Mucosa of descending colon (tissue), 3 donors: ENCODE results near the gene SLMAP. TPM values are rescaled to one million over a fixed set of nuclear protein-coding genes. Genes with fewer than 3 reads are reported as not detected.
A peak's percentile ranks its signal among the peaks of the same experiment; 100 is the strongest.

ENCODE experiments used
- ATAC-seq: fragments of 200-7000 bp; cut with Tn5 transposase; one replicate; pipeline ENCODE4 v1.9.1; 2020; ENCODE audit warnings: mild to moderate bottlenecking, moderate library complexity
- DNase-seq, 3 donors: peaks; one replicate each; pipeline ENCODE4 v3.0.0-alpha.2; 2020
- H3K36me3 ChIP-seq: fragments of 200-600 bp; one replicate; pipeline ENCODE4 v1.8.0; 2021; ENCODE audit warnings: low read depth, mild to moderate bottlenecking
- H3K4me1 ChIP-seq: fragments of 200-600 bp; one replicate; pipeline ENCODE4 v1.8.0; 2021; ENCODE audit warnings: low read depth, mild to moderate bottlenecking
- H3K4me3 ChIP-seq: fragments of 200-600 bp; one replicate; pipeline ENCODE4 v1.8.0; 2021; ENCODE audit warnings: mild to moderate bottlenecking
- H3K9me3 ChIP-seq: fragments of 200-600 bp; one replicate; pipeline ENCODE4 v1.8.0; 2021; ENCODE audit warnings: mild to moderate bottlenecking
- intact Hi-C, 2 donors: fragments of 100-400 bp; cut with DNase I in 1 of 2; cut with micrococcal nuclease in 1 of 2; formaldehyde crosslinking; loops; one replicate each; pipeline versions ENCODE4 v1.11.0 to v1.11.1; 2022; cut with DNase I, micrococcal nuclease
- total RNA-seq, 3 donors: library from RNA; stranded (reverse); fragmentation: NEBNext Ultra II Directional in 2 of 3; extraction: Animal tissue kit (Norgen Biotek cat#: 25700) in 2 of 3; gene quantifications; one replicate each; pipeline versions ENCODE4 v1.2.1 to v1.2.4, GENCODE V29; 2021 to 2023
- TF ChIP-seq, protein P1 (sequence below): fragments of 200-600 bp; IDR thresholded peaks from one replicate; pipeline ENCODE4 v1.8.0; 2022; ENCODE audit warnings: antibody characterized with exemption, mild to moderate bottlenecking
- donor health status: DM: no; HTN: no; CAD: no; lungs with moderate emphysema.
- donor health status: DM: no; HTN: no; CAD: no.
- donor health status: DM: no; HTN: yes; CAD: no.

SLMAP gene
- total RNA-seq, 3 donors from 2014 or later: 73.8 to 298 (median 83.8) TPM

DNA sequence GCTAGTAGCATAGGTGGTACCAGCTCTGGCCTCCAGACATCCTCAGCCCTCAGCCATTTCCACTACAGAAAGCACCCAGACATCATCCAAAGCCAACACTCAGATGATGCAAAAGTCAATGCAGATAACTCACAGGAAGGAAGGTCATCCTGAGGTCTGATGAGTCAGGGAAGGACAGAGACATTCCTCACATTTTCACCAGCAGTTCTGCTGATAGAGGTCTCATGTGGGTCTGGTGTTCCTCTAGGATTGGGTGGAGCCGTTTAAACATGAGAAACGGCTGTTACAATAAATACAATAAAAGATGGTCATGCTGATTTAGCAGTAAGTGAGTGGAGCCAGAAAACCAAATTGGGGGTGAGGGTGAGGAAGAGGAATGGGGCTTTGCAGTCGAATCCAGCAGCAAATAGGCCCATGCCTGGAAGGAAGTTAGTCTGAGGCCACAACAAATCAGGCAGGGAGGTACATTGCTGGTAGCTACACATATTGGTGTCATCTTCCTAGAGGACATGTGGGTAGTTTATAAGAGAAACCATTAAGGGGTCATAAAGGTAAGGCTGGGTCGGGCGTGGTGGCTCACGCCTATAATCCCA, 218.8 kb downstream of the SLMAP start:
- ATAC-seq (peak; percentile 18), DNase-seq (peak in 1 of 3 donors; percentile 67)
- Histone ChIP-seq H3K4me1 (peaks cover 56% of the 10 kb centered on the region), H3K36me3 (no peaks in the 10 kb centered on the region), H3K9me3 (no peaks in the 10 kb centered on the region), H3K4me3 (no peak overlapping the region)
- intact Hi-C loops: no loop called here
- TF ChIP-seq, protein P1, sequence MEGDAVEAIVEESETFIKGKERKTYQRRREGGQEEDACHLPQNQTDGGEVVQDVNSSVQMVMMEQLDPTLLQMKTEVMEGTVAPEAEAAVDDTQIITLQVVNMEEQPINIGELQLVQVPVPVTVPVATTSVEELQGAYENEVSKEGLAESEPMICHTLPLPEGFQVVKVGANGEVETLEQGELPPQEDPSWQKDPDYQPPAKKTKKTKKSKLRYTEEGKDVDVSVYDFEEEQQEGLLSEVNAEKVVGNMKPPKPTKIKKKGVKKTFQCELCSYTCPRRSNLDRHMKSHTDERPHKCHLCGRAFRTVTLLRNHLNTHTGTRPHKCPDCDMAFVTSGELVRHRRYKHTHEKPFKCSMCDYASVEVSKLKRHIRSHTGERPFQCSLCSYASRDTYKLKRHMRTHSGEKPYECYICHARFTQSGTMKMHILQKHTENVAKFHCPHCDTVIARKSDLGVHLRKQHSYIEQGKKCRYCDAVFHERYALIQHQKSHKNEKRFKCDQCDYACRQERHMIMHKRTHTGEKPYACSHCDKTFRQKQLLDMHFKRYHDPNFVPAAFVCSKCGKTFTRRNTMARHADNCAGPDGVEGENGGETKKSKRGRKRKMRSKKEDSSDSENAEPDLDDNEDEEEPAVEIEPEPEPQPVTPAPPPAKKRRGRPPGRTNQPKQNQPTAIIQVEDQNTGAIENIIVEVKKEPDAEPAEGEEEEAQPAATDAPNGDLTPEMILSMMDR: no peak

DNA sequence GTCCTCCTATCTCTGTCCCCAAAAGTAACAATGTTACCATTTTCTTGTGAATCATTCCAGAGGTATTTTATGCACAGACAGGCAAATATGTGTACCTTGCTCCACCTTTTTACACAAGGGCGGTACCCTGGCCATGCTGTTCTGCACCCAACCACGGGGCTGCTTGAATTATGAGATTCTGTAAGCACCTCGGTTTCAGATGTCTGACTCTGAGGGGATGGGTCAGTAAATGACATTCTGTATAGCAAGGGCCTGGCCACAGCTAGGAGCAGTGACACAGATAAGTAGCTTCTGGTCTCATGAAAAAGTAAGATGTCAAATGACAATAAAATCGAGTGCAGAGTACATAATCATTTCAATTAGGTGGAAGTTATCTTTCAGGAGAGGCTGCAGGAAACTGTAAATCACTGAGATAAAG, 221.7 kb downstream of the SLMAP start:
- ATAC-seq (peak; percentile 80), DNase-seq (peak in 2 of 3 donors; percentile 76 to 80)
- peaks cover 47% of the 10 kb centered on the region for H3K4me1 ChIP-seq

DNA sequence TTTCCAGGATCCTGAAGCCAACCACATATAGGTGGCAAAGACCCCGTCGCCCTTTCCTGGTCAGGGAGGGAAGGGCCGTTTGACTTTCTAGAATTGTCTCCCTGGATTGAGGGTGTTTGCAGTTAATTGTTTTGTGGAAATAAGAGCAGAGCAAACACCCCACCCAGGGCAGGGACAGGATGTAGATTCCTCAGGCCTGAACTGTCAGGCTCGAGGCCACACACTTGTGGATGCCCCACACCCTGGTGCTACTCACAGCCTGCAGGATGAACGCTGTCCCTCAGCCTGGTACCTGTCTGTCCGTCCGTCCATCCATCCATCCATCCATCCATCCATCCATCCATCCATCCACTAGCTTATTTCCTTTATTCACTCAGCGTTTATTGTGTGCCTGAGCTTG, 222.2 kb downstream of the SLMAP start:
- peak; percentile 74 for ATAC-seq
- DNase-seq: peak in 2 of 3 donors; percentile 68 to 82
- TF ChIP-seq, protein P1: no peak

More for the DNA sequence above, 221.7 kb downstream of the SLMAP start:
- H3K4me3 ChIP-seq: no peak overlapping the region
- no peaks in the 10 kb centered on the region for H3K36me3 ChIP-seq
- intact Hi-C loops: no loop called here
- TF ChIP-seq, protein P1: no peak
- no peaks in the 10 kb centered on the region for H3K9me3 ChIP-seq

More for the DNA sequence above, 222.2 kb downstream of the SLMAP start:
- no peak overlapping the region for H3K4me3 ChIP-seq
- H3K4me1 ChIP-seq: peaks cover 51% of the 10 kb centered on the region
- H3K9me3 ChIP-seq: no peaks in the 10 kb centered on the region
- intact Hi-C loops: no loop called here
- H3K36me3 ChIP-seq: no peaks in the 10 kb centered on the region

Other genes starting within 250 kb of the SLMAP start
- gene DNAH12, start 212.0 kb upstream of the SLMAP start, total RNA-seq: under 1 TPM; 0.07 to 0.26 (median 0.16) TPM
- 10 to 100 TPM; 18.2 to 19.9 (median 19.5) TPM for gene PDE12, start 200.0 kb upstream of the SLMAP start, total RNA-seq
- gene ARF4, start 159.0 kb upstream of the SLMAP start, total RNA-seq: 100 to 1,000 TPM; 114 to 164 (median 115) TPM
- 10 to 100 TPM; 19.6 to 34.7 (median 20.4) TPM for gene DENND6A, start 63.2 kb upstream of the SLMAP start, total RNA-seq